Peyer's patch (tissue), 4 donors: ENCODE results near the gene DLGAP4. TPM values are rescaled to one million over a fixed set of nuclear protein-coding genes. Genes with fewer than 3 reads are reported as not detected.
A peak's percentile ranks its signal among the peaks of the same experiment; 100 is the strongest.
"Not testable (repeated sequence)": the region's sequence is repeated elsewhere in the genome, so short reads cannot be mapped to it uniquely, and the experiment has no call there.

Experiments used
- DNase-seq, 3 donors: peaks; one replicate each; pipeline ENCODE4 v3.0.0-alpha.2; 2017 to 2019
- H3K27ac ChIP-seq, 4 donors: fragments of 200-600 bp; sonication (generic); one replicate each; pipeline ENCODE4 v1.5.1; 2016 to 2019
- H3K27me3 ChIP-seq, 2 donors: fragments of 200-600 bp; sonication (generic); one replicate each; pipeline ENCODE4 v1.5.1; 2019
- H3K36me3 ChIP-seq, 3 donors: fragments of 200-600 bp; sonication (generic); one replicate each; pipeline ENCODE4 v1.5.1; 2016 to 2019
- H3K4me1 ChIP-seq, 4 donors: fragments of 200-600 bp; sonication (generic); one replicate each; pipeline ENCODE4 v1.5.1; 2016 to 2019
- H3K4me3 ChIP-seq, 4 donors: fragments of 200-600 bp; sonication (generic); 1 replicate in 3 of 4; 2 replicates in 1 of 4; pipeline ENCODE4 v1.5.1; 2016 to 2019; ENCODE audit warnings: mild to moderate bottlenecking in 1 of 4
- H3K9me3 ChIP-seq, 4 donors: fragments of 200-600 bp; sonication (generic); one replicate each; pipeline ENCODE4 v1.5.1; 2016 to 2019; ENCODE audit warnings: mild to moderate bottlenecking in 1 of 4
- POLR2A ChIP-seq, 2 donors: fragments of 450-650 bp; IDR thresholded peaks; one replicate each; pipeline ENCODE4 v1.5.1; 2017; ENCODE audit warnings: antibody characterized with exemption in 2 of 2, mild to moderate bottlenecking in 2 of 2, moderate library complexity in 2 of 2
- total RNA-seq, 4 donors: library from RNA; depleted of rRNA; stranded (reverse); fragments of >200 nt; gene quantifications; one replicate each; pipeline ENCODE4 v1.1.0, GENCODE V29; 2016
- TF ChIP-seq, protein P1 (sequence below), 6 experiments: fragments of 450-650 bp in 4 of 6; fragments of 200-600 bp in 2 of 6; sonication (generic) in 1 of 6; IDR thresholded peaks; one replicate each; pipeline ENCODE4 v1.5.1; 2017 to 2019; ENCODE audit warnings: antibody characterized with exemption in 6 of 6, mild to moderate bottlenecking in 3 of 6, moderate library complexity in 1 of 6

Gene DLGAP4
- total RNA-seq, 4 donors from 2014 or later = 44.5 to 70.1 (median 59.0) TPM

DNA sequence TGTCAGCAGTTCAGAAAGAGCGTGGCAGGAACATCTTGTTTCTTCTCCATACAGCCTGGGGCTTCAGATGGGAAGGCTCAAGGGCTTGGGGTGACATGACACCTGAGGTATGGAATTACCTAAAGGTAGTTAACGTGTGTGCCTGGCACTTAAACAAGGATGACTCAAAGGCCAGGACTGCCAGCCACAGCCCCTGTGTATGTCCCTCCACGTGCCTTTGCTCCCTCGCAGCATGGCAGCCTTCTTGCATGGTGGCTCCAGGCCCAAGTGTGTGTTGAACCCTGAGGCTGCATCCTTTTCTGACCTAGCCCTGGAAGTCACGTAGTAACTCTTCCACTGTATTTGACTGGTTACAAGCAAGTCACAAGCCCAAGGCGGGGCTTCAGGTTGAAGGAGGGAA lies 201.6 kb downstream of the DLGAP4 start:
- H3K27me3 ChIP-seq = no peaks in the 10 kb centered on the region
- no peaks in the 10 kb centered on the region for H3K9me3 ChIP-seq
- H3K27ac ChIP-seq = no peak overlapping the region
- peak in 2 of 3 donors; percentile 26 to 42 for DNase-seq
- H3K4me1 ChIP-seq = no peaks in the 10 kb centered on the region
- H3K36me3 ChIP-seq = peaks cover 0 to 87% (median 0%) of the 10 kb centered on the region in 3 donors
- TF ChIP-seq POLR2A (IDR thresholded peaks at IDR 0.05) = no peak
- TF ChIP-seq, protein P1, sequence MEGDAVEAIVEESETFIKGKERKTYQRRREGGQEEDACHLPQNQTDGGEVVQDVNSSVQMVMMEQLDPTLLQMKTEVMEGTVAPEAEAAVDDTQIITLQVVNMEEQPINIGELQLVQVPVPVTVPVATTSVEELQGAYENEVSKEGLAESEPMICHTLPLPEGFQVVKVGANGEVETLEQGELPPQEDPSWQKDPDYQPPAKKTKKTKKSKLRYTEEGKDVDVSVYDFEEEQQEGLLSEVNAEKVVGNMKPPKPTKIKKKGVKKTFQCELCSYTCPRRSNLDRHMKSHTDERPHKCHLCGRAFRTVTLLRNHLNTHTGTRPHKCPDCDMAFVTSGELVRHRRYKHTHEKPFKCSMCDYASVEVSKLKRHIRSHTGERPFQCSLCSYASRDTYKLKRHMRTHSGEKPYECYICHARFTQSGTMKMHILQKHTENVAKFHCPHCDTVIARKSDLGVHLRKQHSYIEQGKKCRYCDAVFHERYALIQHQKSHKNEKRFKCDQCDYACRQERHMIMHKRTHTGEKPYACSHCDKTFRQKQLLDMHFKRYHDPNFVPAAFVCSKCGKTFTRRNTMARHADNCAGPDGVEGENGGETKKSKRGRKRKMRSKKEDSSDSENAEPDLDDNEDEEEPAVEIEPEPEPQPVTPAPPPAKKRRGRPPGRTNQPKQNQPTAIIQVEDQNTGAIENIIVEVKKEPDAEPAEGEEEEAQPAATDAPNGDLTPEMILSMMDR (IDR thresholded peaks at IDR 0.05) = no peak
- no peak overlapping the region for H3K4me3 ChIP-seq

DNA sequence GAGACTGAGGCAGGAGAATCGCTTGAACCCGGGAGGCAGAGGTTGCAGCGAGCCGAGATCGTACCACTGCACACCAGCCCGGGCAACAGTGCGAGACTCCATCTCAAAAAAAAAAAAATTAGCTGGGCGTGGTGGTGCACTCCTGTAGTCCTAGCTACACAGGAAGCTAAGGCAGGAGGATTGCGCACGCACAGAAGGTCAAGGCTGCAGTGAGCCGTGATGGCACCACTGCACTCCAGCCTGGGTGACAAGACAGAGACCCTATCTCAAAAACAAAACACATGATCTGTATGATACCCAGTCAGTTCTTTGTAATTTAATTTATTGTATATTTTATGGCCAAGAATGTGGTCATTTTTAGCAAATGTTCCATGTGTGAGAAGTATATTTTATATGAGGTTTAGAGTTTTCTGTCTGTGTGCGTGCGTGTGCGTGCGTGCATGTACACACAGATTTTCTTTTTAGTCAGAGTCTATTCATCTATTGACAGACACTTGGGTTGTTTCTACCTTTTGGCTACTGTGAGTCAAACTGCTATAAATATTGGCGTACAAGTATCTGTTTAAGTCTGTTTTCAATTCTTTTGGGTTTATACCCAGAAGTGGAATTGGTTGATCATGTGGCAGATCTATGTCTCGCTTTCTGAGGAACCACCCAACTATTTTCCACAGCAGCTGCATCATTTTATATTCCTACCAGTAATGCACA lies 213.0 kb downstream of the DLGAP4 start:
- peaks cover 0 to 3% (median 0%) of the 10 kb centered on the region in 4 donors for H3K4me1 ChIP-seq
- no peak for TF ChIP-seq POLR2A (IDR thresholded peaks at IDR 0.05)
- TF ChIP-seq, protein P1 (IDR thresholded peaks at IDR 0.05) = no peak
- H3K36me3 ChIP-seq = peaks cover 0 to 63% (median 0%) of the 10 kb centered on the region in 3 donors
- DNase-seq = peak in 1 of 3 donors; percentile 26
- H3K27me3 ChIP-seq = no peaks in the 10 kb centered on the region
- no peaks in the 10 kb centered on the region for H3K9me3 ChIP-seq
- no peak overlapping the region for H3K4me3 ChIP-seq
- no peak overlapping the region for H3K27ac ChIP-seq

DNA sequence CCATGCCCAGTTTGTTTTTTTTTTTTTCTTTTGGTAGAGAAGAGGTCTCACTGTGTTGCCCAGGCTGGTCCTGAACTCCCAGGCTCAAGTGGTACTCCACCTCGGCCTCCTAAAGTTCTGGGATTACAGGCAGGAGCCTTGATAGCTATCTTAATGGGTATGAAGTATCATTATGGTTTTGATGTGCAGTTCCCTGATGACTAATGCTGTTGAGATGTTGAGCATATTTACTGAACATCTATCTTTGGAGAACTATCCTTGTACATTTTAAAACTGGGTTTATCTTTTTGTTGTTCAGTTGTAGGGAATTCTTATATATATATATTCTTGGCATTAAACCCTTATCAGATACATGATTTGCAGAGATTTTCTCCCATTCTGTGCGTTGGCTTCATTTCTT lies 213.8 kb downstream of the DLGAP4 start:
- Histone ChIP-seq H3K27me3 (no peaks in the 10 kb centered on the region), H3K27ac (no peak overlapping the region), H3K4me1 (peaks cover 0 to 3% (median 0%) of the 10 kb centered on the region in 4 donors), H3K9me3 (no peaks in the 10 kb centered on the region), H3K4me3 (no peak overlapping the region), H3K36me3 (peaks cover 0 to 71% (median 2%) of the 10 kb centered on the region in 3 donors)
- no peak for TF ChIP-seq POLR2A (IDR thresholded peaks at IDR 0.05)
- peak in 1 of 3 donors; percentile 26 for DNase-seq

DNA sequence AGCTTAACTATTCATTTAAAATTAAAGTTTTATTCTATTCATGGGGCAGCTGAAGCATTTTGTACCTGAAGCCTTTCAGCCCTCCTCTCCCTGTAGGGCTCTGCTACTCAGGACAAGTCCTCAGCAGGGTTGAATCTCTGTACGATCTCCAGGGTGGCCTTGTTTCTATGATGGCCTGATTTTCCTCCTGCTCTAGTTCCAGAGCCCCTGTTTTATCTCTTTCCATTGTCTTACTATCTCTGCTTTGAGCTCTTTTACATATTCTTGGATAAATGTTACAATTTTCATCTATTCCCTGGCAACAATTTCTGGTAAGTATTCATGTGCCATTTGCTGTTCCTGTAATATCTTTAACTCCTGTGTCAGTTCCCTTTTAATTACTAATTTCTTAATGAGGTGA lies 215.4 kb downstream of the DLGAP4 start:
- Histone ChIP-seq H3K27ac (no peak overlapping the region), H3K4me3 (no peak overlapping the region), H3K27me3 (no peaks in the 10 kb centered on the region), H3K4me1 (peaks cover 0 to 3% (median 0%) of the 10 kb centered on the region in 4 donors), H3K36me3 (peaks cover 0 to 76% (median 2%) of the 10 kb centered on the region in 3 donors), H3K9me3 (no peaks in the 10 kb centered on the region)
- no peak for TF ChIP-seq POLR2A (IDR thresholded peaks at IDR 0.05)
- TF ChIP-seq, protein P1 (IDR thresholded peaks at IDR 0.05) = no peak
- DNase-seq = no peak

DNA sequence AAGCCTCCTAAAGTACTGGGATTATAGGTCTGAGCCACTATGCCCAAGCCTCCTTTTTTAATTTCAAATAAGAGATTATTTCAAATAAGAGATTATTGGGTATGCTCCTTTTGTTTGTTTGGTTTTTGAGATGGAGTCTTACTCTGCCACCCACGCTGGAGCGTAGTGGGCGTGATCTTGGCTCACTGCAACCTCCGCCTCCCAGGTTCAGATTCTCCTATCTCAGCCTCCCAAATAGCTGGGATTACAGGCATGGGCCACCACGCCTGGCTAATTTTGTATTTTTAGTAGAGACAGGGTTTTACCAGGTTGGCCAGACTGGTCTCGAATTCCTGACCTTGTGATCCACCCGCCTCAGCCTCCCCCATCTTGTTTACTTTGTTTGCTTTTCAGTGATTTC lies 216.3 kb downstream of the DLGAP4 start:
- not testable (repeated sequence) for H3K27ac ChIP-seq, H3K4me1 ChIP-seq, H3K27me3 ChIP-seq, H3K9me3 ChIP-seq, H3K4me3 ChIP-seq
- peak in 1 of 3 donors; percentile 22 for DNase-seq
- H3K36me3 ChIP-seq = peaks cover 0 to 78% (median 2%) of the 10 kb centered on the region in 3 donors

DNA sequence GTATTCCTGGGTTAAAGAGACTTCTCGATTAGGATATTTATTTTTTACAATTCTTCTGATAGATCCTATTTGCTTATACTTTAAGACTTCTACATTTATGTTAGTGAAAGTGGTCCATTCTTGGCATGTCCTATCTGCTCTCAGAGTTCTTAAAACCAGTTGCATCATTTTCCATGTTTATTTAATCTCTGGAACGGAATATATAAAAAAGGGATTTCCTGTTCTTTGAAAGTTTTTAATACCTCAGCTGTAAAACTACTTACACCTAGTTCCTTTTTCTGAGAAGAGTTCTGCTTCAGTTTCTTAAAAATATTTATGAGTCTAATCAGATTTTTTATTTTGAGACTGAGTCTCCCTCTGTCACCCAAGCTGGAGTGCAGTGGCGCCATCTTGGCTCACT lies 217.2 kb downstream of the DLGAP4 start:
- Histone ChIP-seq H3K4me1 (peaks cover 0 to 3% (median 0%) of the 10 kb centered on the region in 4 donors), H3K36me3 (peaks cover 0 to 86% (median 2%) of the 10 kb centered on the region in 3 donors), H3K9me3 (no peaks in the 10 kb centered on the region), H3K4me3 (no peak overlapping the region), H3K27ac (no peak overlapping the region), H3K27me3 (no peaks in the 10 kb centered on the region)
- no peak for DNase-seq
- TF ChIP-seq, protein P1 (IDR thresholded peaks at IDR 0.05) = no peak
- no peak for TF ChIP-seq POLR2A (IDR thresholded peaks at IDR 0.05)
